Effector memory CD8-positive, alpha-beta T cell (primary cell): ENCODE measurements around the gene CDHR3.
"Not testable (repeated sequence)": the region's sequence is repeated elsewhere in the genome, so short reads cannot be mapped to it uniquely, and the experiment has no call there.

Source experiments
- ATAC-seq: fragments of 150-1000 bp; cut with Tn5 transposase; replicated peaks from 2 replicates; pipeline ENCODE4 v1.10.0; 2021; ENCODE audit warnings: mild to moderate bottlenecking, moderate library complexity
- DNase-seq, 3 experiments: peaks; one replicate each; pipeline ENCODE4 v3.0.0; 2021
- H3K27ac Mint-ChIP-seq, 2 donors: one replicate each; pipeline ENCODE4 v1.8.0; 2022; ENCODE audit warnings: mild to moderate bottlenecking in 2 of 2, mixed read lengths in 2 of 2, moderate library complexity in 2 of 2
- H3K27me3 Mint-ChIP-seq, 2 donors: one replicate each; pipeline ENCODE4 v1.8.0; 2022; ENCODE audit warnings: mixed read lengths in 2 of 2
- H3K36me3 Mint-ChIP-seq: one replicate; pipeline ENCODE4 v1.8.0; 2022; ENCODE audit warnings: mild to moderate bottlenecking, moderate library complexity, mixed read lengths; ENCODE audit not compliant: insufficient read depth
- H3K4me1 Mint-ChIP-seq, 2 donors: one replicate each; pipeline ENCODE4 v1.8.0; 2022; ENCODE audit warnings: low read depth in 2 of 2, mixed read lengths in 2 of 2
- H3K4me3 Mint-ChIP-seq, 2 donors: one replicate each; pipeline ENCODE4 v1.8.0; 2022; ENCODE audit warnings: mild to moderate bottlenecking in 2 of 2, mixed read lengths in 2 of 2, moderate library complexity in 2 of 2
- H3K9me3 Mint-ChIP-seq, 2 donors: one replicate each; pipeline ENCODE4 v1.8.0; 2022; ENCODE audit warnings: mixed read lengths in 2 of 2

CDHR3 gene

DNA sequence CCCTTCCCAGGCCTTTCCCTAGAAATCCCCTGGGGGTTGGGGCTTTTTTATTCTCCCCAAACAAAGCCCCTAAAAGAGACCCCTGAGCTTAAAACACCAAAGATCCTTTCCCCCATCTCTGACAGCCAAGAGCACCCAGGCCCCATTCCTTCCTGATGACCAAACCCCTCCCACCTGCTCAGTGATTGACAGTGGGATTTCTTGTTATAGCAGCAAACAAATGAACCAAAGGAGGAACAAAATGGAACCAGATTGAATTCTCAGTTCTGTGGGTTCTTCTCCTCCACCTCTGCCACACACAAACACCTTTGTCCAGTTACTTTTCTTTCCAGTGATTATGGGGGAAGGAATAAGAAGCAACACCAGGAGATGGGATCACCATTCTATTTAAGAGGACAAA, 21.5 kb upstream of the CDHR3 start:
- no peak for ATAC-seq
- peaks cover 0 to 11% of the 10 kb centered on the region in 2 donors for H3K27me3 Mint-ChIP-seq
- DNase-seq = no peak
- H3K9me3 Mint-ChIP-seq = no peaks in the 10 kb centered on the region
- no peaks in the 10 kb centered on the region for H3K4me1 Mint-ChIP-seq
- no peak overlapping the region for H3K4me3 Mint-ChIP-seq
- no peaks in the 10 kb centered on the region for H3K36me3 Mint-ChIP-seq
- H3K27ac Mint-ChIP-seq = no peak overlapping the region

DNA sequence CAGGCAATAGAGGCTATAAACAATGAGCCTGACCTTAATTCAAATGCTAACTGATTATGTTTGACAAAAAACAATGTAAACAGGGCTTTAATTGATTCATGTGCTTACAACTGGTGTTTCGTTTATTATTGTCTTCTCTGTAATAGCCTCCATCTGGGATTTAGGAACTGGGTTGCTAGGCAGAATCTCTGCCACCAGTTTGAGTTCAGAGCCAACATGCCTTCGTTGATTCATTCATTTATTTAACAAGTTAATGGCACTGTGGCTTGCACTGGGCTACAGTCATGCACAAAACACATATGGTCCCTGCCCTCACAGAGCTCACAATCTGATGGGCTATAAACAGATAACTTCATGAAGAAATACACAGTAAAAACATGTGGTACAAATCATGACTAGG, 19.6 kb upstream of the CDHR3 start:
- Mint-ChIP-seq H3K4me3 (no peak overlapping the region), H3K36me3 (no peaks in the 10 kb centered on the region), H3K9me3 (no peaks in the 10 kb centered on the region), H3K27ac (no peak overlapping the region), H3K27me3 (peaks cover 0 to 11% of the 10 kb centered on the region in 2 donors), H3K4me1 (peaks cover 0 to 1% of the 10 kb centered on the region in 2 donors)
- ATAC-seq = no peak
- no peak for DNase-seq

DNA sequence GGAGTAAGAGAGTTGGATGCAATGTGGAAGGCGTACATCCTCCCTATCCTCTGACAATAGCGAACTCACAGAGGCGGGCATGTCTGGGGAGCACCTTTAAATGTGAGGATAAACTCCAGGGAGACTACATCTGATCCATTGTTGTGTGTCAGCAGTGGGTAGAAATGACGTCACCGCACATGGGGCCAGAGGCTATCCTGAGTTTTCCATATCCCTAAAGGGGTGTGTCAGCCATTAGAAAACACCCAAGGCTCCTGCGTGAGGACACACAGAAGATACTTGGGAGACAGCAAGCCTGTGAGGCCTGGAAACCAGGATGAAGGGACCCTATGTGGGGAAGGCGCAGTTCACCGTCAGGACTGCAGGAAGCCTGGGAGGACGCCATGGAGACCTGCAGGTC, 17.2 kb upstream of the CDHR3 start:
- H3K36me3 Mint-ChIP-seq = no peaks in the 10 kb centered on the region
- no peak overlapping the region for H3K27ac Mint-ChIP-seq
- DNase-seq = no peak
- H3K27me3 Mint-ChIP-seq = no peaks in the 10 kb centered on the region
- no peaks in the 10 kb centered on the region for H3K9me3 Mint-ChIP-seq
- no peak for ATAC-seq
- peaks cover 0 to 1% of the 10 kb centered on the region in 2 donors for H3K4me1 Mint-ChIP-seq
- H3K4me3 Mint-ChIP-seq = no peak overlapping the region

DNA sequence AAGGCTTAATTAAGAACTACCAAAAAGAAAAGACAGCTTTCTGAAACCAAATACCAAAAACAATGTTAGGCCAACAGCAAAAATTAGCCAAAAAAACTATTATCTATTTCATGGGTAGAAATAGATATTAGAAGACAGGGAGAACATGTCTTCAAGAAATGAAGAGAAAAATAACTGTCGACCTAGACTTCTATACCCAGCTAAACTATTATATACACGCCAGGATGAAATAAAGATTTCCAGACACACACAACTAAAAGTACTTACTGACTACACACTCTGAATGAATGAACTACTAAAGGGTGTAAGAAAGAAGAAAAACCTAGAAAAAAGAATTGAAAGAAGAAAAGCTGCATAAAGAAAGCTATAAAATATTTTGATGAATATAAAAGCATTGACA, 11.5 kb upstream of the CDHR3 start:
- Mint-ChIP-seq H3K4me1 (peaks cover 0 to 1% of the 10 kb centered on the region in 2 donors), H3K36me3 (no peaks in the 10 kb centered on the region), H3K4me3 (no peak overlapping the region), H3K9me3 (peaks cover 0 to 8% of the 10 kb centered on the region in 2 donors), H3K27ac (no peak overlapping the region), H3K27me3 (peaks cover 0 to 29% of the 10 kb centered on the region in 2 donors)
- no peak for DNase-seq
- no peak for ATAC-seq

DNA sequence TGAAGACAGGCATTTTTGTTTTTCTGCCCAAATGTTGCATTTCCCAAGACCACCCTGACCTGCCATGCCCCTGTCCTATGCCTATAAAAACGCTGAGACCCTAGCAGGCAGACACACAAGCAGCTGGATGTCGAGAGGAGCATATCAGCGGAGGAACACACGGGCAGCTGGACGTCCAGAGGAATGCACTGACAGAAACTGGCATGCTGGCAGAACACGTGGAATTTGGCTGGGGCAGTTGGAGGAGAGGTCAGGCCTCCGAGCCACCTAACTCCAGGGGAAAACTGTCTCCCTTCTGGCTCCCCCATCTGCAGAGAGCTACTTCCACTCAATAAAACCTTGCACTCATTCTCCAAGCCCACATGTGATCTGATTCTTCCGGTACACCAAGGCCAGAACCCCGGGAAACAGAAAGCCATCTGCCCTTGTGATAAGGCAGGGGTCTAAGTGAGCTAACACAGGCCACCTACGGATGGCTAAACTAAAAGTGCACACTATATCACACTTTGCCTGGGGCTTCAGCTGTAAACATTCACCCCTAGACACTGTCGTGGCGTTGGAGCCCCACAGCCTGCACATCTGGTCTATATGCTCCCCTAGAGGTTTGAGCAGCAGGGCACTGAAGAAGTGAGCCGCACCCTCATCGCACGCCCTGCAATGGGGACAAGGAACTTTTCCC, 10.0 kb upstream of the CDHR3 start:
- H3K4me1 Mint-ChIP-seq = no peaks in the 10 kb centered on the region
- ATAC-seq = no peak
- H3K9me3 Mint-ChIP-seq = peaks cover 0 to 8% of the 10 kb centered on the region in 2 donors
- no peak overlapping the region for H3K4me3 Mint-ChIP-seq
- peaks cover 0 to 32% of the 10 kb centered on the region in 2 donors for H3K27me3 Mint-ChIP-seq
- no peaks in the 10 kb centered on the region for H3K36me3 Mint-ChIP-seq
- no peak for DNase-seq
- no peak overlapping the region for H3K27ac Mint-ChIP-seq

DNA sequence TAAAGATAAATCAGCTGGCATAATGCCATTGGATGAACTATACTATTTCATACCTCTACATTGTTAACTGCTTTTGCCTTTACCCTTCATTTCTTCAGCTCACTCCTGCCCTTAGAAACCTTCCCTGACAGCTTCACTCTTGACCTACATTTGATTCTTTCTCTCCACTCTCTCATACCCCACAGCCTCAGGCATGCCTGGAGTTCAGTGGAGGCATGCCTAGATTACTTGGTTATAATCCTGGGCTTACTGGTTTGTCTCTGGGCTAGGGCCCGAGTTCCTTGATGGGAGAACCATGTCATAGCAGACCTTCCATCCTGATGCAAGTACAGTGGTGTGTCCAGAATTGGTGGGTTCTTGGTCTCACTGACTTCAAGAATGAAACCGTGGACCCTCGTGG, 8.4 kb upstream of the CDHR3 start:
- no peaks in the 10 kb centered on the region for H3K36me3 Mint-ChIP-seq
- peaks cover 0 to 32% of the 10 kb centered on the region in 2 donors for H3K27me3 Mint-ChIP-seq

DNA sequence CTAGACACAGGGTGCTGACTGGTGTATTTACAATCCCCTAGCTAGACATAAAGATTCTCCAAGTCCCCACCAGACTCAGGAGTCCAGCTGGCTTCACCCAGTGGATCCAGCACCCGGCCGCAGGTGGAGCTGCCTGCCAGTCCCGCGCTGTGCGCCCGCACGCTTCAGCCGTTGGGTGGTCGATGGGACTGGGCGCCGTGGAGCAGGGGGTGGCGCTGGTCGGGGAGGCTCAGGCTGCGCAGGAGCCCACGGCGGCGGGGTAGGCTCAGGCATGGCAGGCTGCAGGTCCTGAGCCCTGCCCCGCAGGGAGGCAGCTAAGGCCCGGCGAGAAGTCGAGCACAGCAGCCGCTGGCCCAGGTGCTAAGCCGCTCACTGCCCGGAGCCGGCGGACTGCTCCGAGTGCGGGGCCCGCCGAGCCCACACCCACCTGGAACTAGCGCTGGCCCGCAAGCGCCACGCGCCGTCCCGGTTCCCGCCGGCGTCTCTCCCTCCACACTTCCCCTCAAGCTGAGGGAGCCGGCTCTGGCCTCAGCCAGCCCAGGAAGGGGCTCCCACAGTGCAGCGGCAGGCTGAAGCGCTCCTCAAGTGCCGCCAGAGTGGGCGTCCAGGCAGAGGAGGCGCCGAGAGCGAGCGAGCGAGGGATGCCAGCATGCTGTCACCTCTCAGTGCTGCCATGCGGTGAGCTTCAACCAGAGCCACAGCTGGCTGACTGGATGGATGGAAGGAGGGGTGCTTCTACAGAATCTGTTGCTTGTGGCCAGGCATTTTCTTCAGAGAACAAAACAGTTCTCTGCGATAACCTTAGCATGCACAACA, 7.2 kb upstream of the CDHR3 start:
- not testable (repeated sequence) for DNase-seq, H3K9me3 Mint-ChIP-seq, ATAC-seq, H3K4me1 Mint-ChIP-seq, H3K4me3 Mint-ChIP-seq, H3K36me3 Mint-ChIP-seq, H3K27ac Mint-ChIP-seq
- H3K27me3 Mint-ChIP-seq = peaks cover 0 to 32% of the 10 kb centered on the region in 2 donors

More for the DNA sequence above, 8.4 kb upstream of the CDHR3 start:
- Mint-ChIP-seq H3K9me3 (peaks cover 0 to 8% of the 10 kb centered on the region in 2 donors), H3K4me1 (no peaks in the 10 kb centered on the region), H3K27ac (no peak overlapping the region), H3K4me3 (no peak overlapping the region)
- ATAC-seq (no peak), DNase-seq (no peak)

DNA sequence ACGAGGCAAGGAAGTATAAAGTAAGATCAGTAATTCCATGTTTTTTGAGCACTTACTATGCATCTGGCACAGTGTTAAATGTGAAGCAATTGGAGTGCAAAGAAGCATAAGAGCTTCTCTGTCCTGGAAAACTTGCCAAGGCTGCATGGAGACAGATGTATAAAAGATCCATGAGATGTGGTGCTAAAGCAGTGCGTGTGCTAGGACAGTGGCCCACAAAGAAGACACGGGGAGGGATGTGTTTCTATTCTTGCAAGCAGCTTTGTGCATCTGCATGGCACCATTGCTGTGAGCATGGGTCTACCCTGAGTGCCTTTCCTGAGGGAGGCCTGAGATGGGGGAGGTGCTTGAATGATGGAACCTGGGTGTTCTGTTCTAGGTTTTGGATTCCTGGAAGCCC, 5.1 kb upstream of the CDHR3 start:
- DNase-seq (no peak), ATAC-seq (no peak)
- no peaks in the 10 kb centered on the region for H3K9me3 Mint-ChIP-seq
- no peaks in the 10 kb centered on the region for H3K36me3 Mint-ChIP-seq
- H3K4me1 Mint-ChIP-seq = no peaks in the 10 kb centered on the region
- H3K27me3 Mint-ChIP-seq = peaks cover 0 to 28% of the 10 kb centered on the region in 2 donors
- no peak overlapping the region for H3K4me3 Mint-ChIP-seq
- no peak overlapping the region for H3K27ac Mint-ChIP-seq

DNA sequence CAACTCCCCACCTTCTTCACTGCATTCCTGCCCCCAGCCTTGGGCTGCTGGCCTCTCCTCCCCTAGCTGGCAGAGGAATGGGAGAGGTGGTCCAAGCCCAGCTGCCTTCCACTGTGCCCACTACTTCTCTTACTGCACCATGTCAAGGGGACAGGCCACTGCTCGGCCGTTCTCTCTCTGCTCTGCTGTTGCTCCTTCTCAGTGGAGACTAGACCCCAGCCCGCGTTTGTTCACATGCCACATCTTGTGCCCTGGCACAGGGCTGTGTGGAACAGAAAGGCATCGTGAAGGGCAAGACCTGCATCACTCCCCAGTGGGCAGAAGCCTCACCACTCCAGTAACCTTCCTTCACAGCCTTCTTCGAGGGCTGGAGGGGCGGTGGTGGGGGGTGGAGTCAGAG, 711 bp upstream of the CDHR3 start:
- ATAC-seq = no peak
- Mint-ChIP-seq H3K27me3 (peaks cover 0 to 15% of the 10 kb centered on the region in 2 donors), H3K27ac (no peak overlapping the region), H3K4me3 (no peak overlapping the region), H3K4me1 (no peaks in the 10 kb centered on the region), H3K9me3 (no peaks in the 10 kb centered on the region), H3K36me3 (no peaks in the 10 kb centered on the region)
- no peak for DNase-seq

DNA sequence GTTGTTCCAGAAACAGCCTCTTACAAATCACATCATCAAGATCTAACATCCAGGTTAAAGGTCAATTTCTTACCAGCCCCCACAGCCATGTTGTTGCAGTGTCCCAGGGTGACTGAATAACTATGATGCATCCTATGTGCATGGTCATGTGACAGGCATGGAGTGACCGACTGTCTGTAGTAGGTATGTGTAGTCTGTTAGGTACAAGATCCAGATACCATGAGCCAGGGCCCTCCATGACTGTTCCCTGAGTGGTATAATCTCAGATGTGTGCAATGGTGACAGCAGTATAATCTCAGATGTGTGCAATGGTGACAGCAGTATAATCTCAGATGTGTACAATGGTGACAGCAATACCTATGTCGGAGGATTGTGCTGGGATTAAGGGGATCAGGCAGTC, 8.8 kb downstream of the CDHR3 start:
- no peak for ATAC-seq
- Mint-ChIP-seq H3K27ac (no peak overlapping the region), H3K9me3 (no peaks in the 10 kb centered on the region), H3K27me3 (peaks cover 0 to 9% of the 10 kb centered on the region in 2 donors), H3K4me1 (no peaks in the 10 kb centered on the region), H3K4me3 (no peak overlapping the region), H3K36me3 (peaks cover 4% of the 10 kb centered on the region)
- no peak for DNase-seq

DNA sequence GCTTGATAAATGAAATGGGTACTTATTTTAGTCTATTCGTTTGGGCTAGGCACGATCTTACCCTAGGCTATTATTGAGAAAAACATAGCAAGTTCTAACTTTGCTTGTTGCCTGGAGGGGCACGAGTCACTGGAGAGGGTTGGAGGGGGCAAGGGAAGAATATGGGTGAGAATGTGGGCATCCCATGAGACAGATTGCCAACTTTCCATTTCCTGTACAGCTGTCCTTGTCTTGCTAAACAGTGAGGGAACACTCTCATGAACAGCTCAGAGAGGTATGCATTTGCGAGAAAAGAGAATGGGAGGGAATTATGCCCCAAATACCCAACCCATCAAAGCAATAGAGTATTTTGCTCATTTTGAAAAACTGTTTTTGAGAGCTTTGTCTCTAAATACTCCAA, 9.2 kb downstream of the CDHR3 start:
- H3K27ac Mint-ChIP-seq = no peak overlapping the region
- no peak overlapping the region for H3K4me3 Mint-ChIP-seq
- no peaks in the 10 kb centered on the region for H3K4me1 Mint-ChIP-seq
- no peak for ATAC-seq
- DNase-seq = no peak
- H3K27me3 Mint-ChIP-seq = peaks cover 0 to 9% of the 10 kb centered on the region in 2 donors
- peaks cover 4% of the 10 kb centered on the region for H3K36me3 Mint-ChIP-seq
- H3K9me3 Mint-ChIP-seq = no peaks in the 10 kb centered on the region

DNA sequence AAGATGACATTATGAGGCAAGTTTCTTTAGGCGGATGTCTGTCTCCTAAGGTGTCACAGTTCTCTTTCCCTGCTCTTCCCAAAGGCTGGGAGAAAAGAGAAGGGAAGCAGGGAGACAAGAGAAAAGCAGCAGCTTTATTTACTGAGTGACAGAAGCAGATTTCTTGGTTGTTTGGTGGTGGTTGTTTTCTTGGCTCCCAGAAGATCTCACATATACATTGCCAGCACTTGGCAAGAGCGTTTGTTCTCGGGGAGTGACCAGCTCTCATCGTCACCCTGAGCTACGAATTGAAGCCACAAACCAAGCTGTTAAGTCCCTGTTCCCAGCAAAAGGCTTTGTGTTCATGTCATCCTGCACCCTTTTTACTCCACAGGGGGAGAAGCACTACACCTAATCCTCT, 11.4 kb downstream of the CDHR3 start:
- no peak overlapping the region for H3K4me3 Mint-ChIP-seq
- ATAC-seq = no peak
- H3K36me3 Mint-ChIP-seq = peaks cover 4% of the 10 kb centered on the region
- no peak for DNase-seq
- H3K27ac Mint-ChIP-seq = no peak overlapping the region
- peaks cover 0 to 9% of the 10 kb centered on the region in 2 donors for H3K27me3 Mint-ChIP-seq
- no peaks in the 10 kb centered on the region for H3K9me3 Mint-ChIP-seq
- no peaks in the 10 kb centered on the region for H3K4me1 Mint-ChIP-seq

DNA sequence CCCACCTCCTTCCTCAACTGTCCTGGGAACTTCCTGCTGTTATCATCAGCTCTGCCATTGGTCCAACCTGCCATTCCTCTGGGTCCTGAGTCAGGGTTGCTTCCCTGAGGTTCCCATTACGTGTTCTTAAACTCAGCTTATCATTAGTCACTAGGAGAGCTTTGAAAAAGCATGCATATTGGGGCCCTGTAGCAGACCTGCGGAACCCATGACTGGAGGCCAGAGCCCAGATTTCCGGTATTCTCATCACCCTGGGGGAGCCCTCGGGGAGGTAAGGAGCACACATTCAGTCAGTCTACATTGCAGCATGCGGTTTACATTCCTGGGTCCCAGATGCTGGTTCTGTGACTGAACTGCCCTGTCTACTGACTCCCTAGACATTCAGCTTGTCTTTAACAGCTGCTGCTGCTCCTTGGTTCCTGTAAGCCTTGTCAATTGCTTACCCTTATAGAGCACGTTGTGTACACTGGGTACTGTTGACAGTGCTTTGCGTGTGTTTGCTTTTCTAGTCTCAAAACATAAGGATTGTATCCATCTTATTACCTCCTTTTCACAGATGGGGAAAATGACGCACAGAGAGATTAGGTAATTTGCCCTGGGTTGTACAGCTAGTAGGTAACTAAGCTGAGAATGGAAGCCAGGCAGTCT, 12.8 kb downstream of the CDHR3 start:
- no peak for DNase-seq

DNA sequence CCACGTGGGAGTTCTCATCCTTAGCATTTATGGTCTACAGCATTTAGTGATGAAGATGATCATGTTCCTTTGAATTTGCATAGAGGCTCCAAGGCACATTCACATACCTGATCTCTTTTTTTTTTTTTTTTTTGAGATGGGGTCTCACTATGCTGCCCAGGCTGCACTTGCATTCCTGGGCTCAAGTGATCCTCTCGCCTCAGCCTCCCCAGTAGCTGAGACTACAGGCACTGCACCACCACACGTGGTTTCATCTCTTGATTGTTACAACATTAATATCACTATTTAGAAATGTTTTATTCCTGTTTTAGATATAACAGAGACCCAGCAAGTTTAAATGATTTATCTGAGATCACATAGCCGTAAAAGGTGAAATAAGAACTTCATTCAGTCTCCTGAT, 13.8 kb downstream of the CDHR3 start:
- Mint-ChIP-seq H3K4me1 (no peaks in the 10 kb centered on the region), H3K9me3 (no peaks in the 10 kb centered on the region), H3K4me3 (no peak overlapping the region), H3K27me3 (peaks cover 0 to 23% of the 10 kb centered on the region in 2 donors), H3K36me3 (no peaks in the 10 kb centered on the region), H3K27ac (no peak overlapping the region)
- ATAC-seq (no peak), DNase-seq (no peak)

More for the DNA sequence above, 12.8 kb downstream of the CDHR3 start:
- Mint-ChIP-seq H3K27me3 (peaks cover 0 to 13% of the 10 kb centered on the region in 2 donors), H3K36me3 (no peaks in the 10 kb centered on the region), H3K4me1 (no peaks in the 10 kb centered on the region), H3K9me3 (no peaks in the 10 kb centered on the region), H3K4me3 (no peak overlapping the region), H3K27ac (no peak overlapping the region)
- no peak for ATAC-seq
